ENCODE measurements around the gene HOXA3.

Gene HOXA3

DNA sequence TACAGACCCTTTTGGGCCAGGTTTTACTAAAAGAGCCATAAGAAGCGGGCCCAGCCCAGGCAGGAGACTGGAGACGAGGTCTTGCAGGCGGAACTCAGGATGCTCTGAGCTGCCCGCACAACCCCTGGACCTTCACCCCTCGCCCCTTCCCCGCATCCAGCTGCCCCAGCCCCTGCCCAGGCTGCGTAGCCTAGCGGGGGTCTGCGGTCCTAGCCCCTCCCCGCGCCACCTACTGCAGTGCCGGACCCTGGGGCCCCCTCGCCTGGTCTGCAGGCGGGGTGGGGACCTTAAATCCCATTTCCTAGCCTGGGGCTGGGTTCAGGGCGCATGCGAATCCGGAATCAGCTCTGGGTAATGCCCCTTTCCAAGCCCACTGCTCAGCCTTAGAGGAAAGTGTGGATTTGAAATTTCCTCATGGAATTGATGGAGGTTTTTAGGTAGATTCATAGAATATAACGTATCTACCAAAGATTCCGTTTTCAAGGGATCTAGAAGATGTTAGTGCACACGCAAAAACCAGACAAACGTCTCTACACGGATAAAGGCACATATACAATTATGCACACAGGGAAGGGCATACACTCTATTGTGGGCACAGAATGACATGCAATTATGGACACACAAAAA is 546 bp upstream of the HOXA3 start:
- no peak overlapping the region for H3K27ac ChIP-seq (ENCODE audit: low read length)
- no peaks in the 10 kb centered on the region for H3K4me1 ChIP-seq (ENCODE audit: insufficient read depth, low read length)
- peaks cover 100% of the 10 kb centered on the region for H3K27me3 ChIP-seq (ENCODE audit: insufficient read depth, low read length)
- H3K36me3 ChIP-seq (ENCODE audit: insufficient read depth, low read depth, low read length) = no peaks in the 10 kb centered on the region
- H3K9me3 ChIP-seq (ENCODE audit: insufficient read depth, low read depth, low read length) = peaks cover 21% of the 10 kb centered on the region; the same call in 1 of the 2 replicates
- no peak overlapping the region for H3K9ac ChIP-seq (ENCODE audit: low read depth, low read length)
- H3K4me3 ChIP-seq (ENCODE audit: low read length) = no peak overlapping the region

DNA sequence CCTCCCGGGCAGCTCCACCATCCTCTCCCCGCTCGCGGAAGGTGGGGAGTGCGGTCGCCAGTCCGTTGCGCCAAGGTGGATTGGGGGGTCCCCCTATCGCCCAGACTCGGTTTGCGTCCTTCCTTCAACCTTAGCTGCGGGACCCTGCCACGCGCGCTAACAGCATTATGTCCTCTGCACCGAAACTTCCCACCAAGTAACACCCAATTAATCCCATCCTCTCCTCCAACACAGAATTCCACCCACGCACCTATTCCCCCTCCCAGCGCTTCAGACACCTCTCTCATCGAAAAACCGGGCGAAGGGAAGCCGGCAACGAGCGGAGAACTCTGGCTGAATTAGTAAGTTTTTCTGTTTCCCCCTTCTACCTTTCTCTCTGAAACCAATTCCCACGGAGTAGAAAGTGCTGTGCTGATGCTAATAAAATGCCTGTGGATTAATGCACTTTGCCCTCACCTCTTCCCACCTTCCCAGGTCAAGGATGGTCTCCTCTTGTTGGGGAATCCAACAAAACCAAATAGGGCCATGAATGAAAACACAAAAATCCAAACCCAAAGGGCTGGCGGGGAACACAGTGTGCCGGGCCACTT is 947 bp downstream of the HOXA3 start:
- Histone ChIP-seq H3K4me1 (ENCODE audit: insufficient read depth, low read length) (no peaks in the 10 kb centered on the region), H3K9ac (ENCODE audit: low read depth, low read length) (no peak overlapping the region), H3K9me3 (ENCODE audit: insufficient read depth, low read depth, low read length) (peaks cover 19% of the 10 kb centered on the region; the same call in 1 of the 2 replicates), H3K27me3 (ENCODE audit: insufficient read depth, low read length) (peaks cover 100% of the 10 kb centered on the region), H3K36me3 (ENCODE audit: insufficient read depth, low read depth, low read length) (no peaks in the 10 kb centered on the region), H3K27ac (ENCODE audit: low read length) (no peak overlapping the region), H3K4me3 (ENCODE audit: low read length) (peak overlapping the region; percentile 29; the same call in 1 of the 2 replicates)

DNA sequence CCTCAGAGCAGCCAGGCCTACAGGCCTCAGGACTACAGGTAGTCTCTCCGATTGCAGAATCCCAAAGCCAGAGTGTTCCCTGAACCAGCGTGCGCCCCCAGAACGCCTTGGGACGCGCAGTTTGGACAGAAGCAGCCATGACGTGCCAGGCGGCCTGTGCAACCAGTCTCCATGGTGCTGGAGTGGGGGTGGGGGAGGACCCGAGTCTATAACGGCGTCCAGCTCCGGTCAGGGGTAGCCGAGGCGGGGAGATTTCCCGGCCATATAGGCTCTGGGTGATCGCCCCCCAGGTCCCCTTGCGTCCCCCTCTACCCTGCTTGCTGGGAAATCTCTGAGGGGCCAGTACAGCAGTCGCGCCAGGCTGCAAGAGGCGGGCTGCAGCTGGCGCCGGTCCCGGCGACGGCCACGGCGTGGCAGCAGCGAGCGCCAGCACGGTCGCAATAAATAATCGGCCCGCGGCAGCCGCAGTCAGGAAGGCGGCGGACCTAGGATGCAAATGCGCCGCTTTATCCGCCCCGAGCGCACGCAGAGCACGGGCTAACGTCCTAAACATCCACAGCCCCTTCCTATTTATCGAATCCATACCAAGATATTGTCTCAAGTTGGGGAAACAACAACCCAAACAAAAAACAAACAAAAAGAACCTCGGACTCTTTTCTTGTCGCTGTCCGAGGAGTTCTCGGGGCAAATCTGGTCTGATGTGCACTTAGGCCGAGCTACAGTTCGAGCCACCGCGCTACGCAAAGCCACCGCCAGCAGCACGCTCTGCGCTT is 1.6 kb downstream of the HOXA3 start:
- peak overlapping the region; percentile 29; the same call in 1 of the 2 replicates for H3K4me3 ChIP-seq (ENCODE audit: low read length)
- peaks cover 100% of the 10 kb centered on the region for H3K27me3 ChIP-seq (ENCODE audit: insufficient read depth, low read length)
- no peak overlapping the region for H3K27ac ChIP-seq (ENCODE audit: low read length)

DNA sequence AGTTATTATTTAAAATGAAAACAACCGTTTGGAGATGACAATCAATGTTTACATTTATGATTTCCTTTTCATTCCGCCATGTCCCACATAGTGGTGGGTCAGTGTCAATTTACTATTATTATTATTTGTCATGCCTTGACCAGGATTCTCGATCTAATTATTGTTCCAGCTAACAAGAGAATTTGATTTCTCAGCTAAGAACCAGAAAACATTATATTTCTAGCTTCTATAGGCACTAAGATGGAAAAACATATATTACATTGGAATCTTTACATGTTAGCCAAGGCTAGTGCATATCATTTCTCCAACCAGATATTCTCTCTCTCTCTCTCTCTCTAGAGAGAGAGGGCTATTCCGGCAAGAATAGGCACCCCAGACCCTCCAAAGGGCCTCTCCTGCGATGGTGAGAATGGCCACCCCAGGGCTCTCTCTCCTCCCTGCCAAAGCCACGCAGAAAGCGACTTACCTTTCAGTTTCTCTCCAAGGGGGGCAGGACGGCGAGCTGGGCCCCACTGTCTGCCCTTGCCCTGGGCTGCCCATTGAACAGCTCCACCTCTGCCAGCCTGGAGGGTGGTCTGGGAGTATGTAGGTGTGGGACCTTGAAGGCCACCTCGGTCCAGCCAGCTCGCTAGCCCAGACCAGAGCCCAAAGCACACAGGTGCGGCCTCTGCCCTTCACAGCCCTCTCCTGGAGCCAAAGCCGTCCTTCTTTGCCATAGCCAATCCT is 2.4 kb downstream of the HOXA3 start:
- peaks cover 100% of the 10 kb centered on the region for H3K27me3 ChIP-seq (ENCODE audit: insufficient read depth, low read length)
- H3K4me3 ChIP-seq (ENCODE audit: low read length) = no peak overlapping the region
- no peaks in the 10 kb centered on the region for H3K36me3 ChIP-seq (ENCODE audit: insufficient read depth, low read depth, low read length)
- no peaks in the 10 kb centered on the region for H3K4me1 ChIP-seq (ENCODE audit: insufficient read depth, low read length)
- H3K9me3 ChIP-seq (ENCODE audit: insufficient read depth, low read depth, low read length) = peaks cover 17% of the 10 kb centered on the region; the same call in 1 of the 2 replicates
- no peak overlapping the region for H3K9ac ChIP-seq (ENCODE audit: low read depth, low read length)
- H3K27ac ChIP-seq (ENCODE audit: low read length) = no peak overlapping the region

More for the DNA sequence above, 1.6 kb downstream of the HOXA3 start:
- Histone ChIP-seq H3K36me3 (ENCODE audit: insufficient read depth, low read depth, low read length) (no peaks in the 10 kb centered on the region), H3K9me3 (ENCODE audit: insufficient read depth, low read depth, low read length) (peaks cover 20% of the 10 kb centered on the region; the same call in 1 of the 2 replicates), H3K9ac (ENCODE audit: low read depth, low read length) (no peak overlapping the region), H3K4me1 (ENCODE audit: insufficient read depth, low read length) (no peaks in the 10 kb centered on the region)

DNA sequence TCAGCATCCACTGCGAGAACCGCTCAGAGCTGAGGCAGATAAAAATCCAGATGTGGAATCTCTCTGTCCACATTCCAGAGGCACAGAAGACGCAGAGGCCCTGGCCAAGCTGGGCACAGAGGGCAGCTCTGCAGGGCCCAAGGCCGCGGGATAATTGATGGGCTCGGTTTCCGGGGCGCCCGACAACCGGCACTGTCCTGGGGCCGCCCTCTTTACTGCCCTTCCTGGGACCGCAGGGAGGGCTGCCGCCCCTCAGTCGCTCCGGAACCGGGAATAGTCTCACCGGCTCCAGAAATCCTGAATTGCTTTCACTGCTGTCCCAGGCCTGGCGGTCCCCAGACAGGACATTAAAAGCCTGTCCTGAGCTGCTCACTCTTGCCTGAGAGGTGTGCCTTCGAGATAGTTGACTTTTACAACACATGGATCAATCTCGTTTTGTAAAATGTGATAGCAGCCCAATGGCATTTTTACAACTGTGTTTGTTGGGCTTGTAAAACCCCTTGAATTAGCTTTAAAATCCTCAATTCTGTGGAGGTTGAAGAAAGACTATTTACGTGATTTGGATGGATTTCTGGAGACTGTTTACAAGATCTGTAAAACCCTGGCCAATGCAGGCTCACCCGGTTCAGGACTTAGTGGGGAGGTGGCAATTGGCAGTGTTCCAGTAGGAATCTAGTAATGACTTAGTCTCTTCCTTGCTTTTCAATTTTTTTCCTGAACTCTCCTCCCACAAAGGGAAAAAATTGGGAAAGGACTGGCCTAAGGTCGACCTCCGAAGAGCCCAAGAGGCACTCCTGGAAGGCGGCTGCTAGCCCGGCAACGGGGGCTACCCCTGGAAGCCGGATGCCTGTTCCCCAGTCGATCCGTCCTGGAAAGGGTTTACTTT is 3.4 kb downstream of the HOXA3 start:
- peaks cover 12% of the 10 kb centered on the region; the same call in 1 of the 2 replicates for H3K9me3 ChIP-seq (ENCODE audit: insufficient read depth, low read depth, low read length)
- no peaks in the 10 kb centered on the region for H3K36me3 ChIP-seq (ENCODE audit: insufficient read depth, low read depth, low read length)
- no peak overlapping the region for H3K9ac ChIP-seq (ENCODE audit: low read depth, low read length)
- no peaks in the 10 kb centered on the region for H3K4me1 ChIP-seq (ENCODE audit: insufficient read depth, low read length)
- peaks cover 100% of the 10 kb centered on the region for H3K27me3 ChIP-seq (ENCODE audit: insufficient read depth, low read length)
- no peak overlapping the region for H3K27ac ChIP-seq (ENCODE audit: low read length)
- no peak overlapping the region for H3K4me3 ChIP-seq (ENCODE audit: low read length)

DNA sequence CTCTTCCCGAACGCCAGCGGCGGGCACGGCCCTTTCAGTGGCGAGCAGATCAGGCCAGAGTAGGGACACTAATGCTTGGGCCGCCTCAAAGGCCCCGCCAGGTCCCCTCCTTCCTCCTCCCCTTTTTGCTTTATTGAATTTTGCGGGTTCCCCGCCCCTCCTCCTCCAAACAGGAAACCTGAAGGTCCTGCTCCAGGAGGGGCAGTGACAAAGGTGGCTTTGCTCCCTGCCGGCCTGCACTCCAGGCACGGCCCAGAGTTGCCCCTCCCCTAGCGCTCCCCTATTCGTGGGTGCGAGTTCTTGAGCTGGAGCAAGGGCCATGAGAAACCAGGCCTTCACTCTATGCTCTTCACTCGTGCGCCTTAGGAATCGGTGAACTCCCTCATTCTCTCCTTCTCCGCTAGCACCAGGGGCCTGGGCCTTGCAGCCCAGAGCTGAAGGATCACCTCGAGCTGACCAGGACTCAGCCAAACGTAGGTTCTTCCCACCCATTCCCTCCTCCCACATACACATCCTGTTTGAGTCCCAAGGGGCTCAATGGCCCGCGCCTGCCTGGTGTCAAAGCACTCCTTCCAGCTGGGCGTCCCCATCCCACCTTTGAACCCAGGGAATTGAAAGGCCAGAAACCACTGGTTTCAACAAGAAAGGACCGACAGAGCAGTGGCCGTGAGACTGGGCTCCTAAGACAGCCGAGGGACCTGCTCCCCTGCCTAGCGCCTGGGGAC is 4.2 kb downstream of the HOXA3 start:
- Histone ChIP-seq H3K4me3 (ENCODE audit: low read length) (no peak overlapping the region), H3K9me3 (ENCODE audit: insufficient read depth, low read depth, low read length) (peaks cover 9% of the 10 kb centered on the region; the same call in 1 of the 2 replicates), H3K27ac (ENCODE audit: low read length) (no peak overlapping the region), H3K9ac (ENCODE audit: low read depth, low read length) (no peak overlapping the region), H3K4me1 (ENCODE audit: insufficient read depth, low read length) (no peaks in the 10 kb centered on the region), H3K36me3 (ENCODE audit: insufficient read depth, low read depth, low read length) (no peaks in the 10 kb centered on the region), H3K27me3 (ENCODE audit: insufficient read depth, low read length) (peaks cover 100% of the 10 kb centered on the region)

DNA sequence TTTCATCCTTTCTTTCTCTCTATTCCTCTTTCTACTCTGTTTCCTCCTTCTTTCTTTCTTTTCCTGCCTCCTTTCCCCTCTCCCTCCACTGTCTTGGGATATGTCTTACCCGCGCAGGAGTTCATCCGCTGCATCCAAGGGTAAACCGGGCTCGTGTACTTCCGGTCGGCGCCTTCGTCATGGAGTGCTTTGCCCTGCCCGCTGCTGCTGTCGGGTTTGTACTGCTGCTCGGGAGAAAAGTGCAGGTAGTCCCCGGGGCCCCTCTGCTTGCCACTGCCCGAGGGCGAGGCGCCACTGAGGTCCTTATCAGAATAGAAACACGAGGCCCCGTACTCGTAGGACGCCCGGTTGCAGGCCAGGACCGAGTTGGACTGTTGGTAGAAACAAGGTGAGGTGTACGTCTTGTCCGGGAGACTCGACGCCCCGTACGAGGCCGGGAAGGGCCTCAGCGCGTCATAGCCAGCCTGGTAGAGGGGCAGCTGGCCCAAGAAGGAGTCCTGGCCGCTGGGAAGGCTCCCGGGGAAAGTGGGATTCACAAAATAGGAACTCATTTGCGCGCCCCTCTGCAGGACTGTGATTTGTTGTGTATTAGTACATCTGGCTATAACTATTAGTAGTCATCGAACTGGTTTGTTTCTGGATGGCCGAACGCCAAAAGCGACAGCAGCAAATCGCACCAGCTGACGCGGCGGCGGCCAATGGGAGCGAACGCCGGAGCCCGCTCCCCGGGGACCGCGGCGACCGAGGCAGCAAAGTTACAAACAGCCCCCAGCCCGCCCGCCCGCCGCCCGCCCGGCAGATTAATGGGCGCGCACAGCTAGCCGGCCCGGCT is 5.0 kb downstream of the HOXA3 start, which contains the start of gene HOXA6:
TSS of gene HOXA6 (minus strand) at position 576 of the 832 bp plus-strand sequence. CDS start at position 551, 25 bp downstream.
- no peaks in the 10 kb centered on the region for H3K4me1 ChIP-seq (ENCODE audit: insufficient read depth, low read length)
- H3K4me3 ChIP-seq (ENCODE audit: low read length) = no peak within 1 kb of the TSS
- no peak within 1 kb of the TSS for H3K27ac ChIP-seq (ENCODE audit: low read length)

DNA sequence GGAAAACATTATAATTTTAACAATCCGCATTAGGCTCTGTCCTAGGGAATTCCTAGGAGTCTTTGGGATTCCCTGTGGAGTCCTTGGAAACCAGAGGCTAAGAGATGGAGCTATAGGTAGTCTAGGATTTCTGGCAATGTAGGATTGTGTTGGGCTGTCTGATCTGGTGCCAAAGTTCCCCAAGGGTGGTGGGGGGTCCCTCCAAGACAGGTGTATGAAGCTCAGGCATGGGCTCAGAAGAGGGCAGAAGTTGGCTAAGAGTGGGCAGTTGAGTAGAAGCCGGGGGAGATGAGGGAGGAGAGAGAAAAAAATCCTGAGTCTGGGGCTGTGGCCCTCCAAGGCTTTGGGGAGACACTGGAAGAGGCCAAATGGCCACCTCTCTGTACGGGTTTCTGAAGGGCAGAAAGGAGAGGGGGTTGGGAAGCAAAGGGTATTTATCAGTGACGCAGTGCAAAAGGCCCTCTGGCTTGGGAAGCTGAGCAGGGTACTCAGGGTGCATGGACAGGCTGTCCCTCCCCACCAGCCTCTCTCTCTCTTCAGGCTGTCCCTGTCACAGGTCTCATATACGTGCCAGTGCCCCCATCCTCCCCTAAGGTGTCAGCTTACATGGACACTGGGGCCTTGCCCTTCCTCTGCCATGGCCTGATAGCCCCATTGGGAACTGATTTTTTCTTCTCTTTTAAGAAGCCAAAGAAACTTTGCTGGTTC is 5.7 kb downstream of the HOXA3 start:
- H3K27me3 ChIP-seq (ENCODE audit: insufficient read depth, low read length) = peaks cover 100% of the 10 kb centered on the region
- H3K27ac ChIP-seq (ENCODE audit: low read length) = no peak overlapping the region
- H3K9me3 ChIP-seq (ENCODE audit: insufficient read depth, low read depth, low read length) = peaks cover 11% of the 10 kb centered on the region; the same call in 1 of the 2 replicates
- H3K4me1 ChIP-seq (ENCODE audit: insufficient read depth, low read length) = no peaks in the 10 kb centered on the region
- H3K4me3 ChIP-seq (ENCODE audit: low read length) = no peak overlapping the region
- H3K9ac ChIP-seq (ENCODE audit: low read depth, low read length) = no peak overlapping the region
- H3K36me3 ChIP-seq (ENCODE audit: insufficient read depth, low read depth, low read length) = no peaks in the 10 kb centered on the region

More for the DNA sequence above, 5.0 kb downstream of the HOXA3 start, which contains the start of gene HOXA6:
- Histone ChIP-seq H3K27me3 (ENCODE audit: insufficient read depth, low read length) (peaks cover 100% of the 10 kb centered on the region), H3K9me3 (ENCODE audit: insufficient read depth, low read depth, low read length) (peaks cover 9% of the 10 kb centered on the region; the same call in 1 of the 2 replicates), H3K9ac (ENCODE audit: low read depth, low read length) (no peak within 1 kb of the TSS), H3K36me3 (ENCODE audit: insufficient read depth, low read depth, low read length) (no peaks in the 10 kb centered on the region)

DNA sequence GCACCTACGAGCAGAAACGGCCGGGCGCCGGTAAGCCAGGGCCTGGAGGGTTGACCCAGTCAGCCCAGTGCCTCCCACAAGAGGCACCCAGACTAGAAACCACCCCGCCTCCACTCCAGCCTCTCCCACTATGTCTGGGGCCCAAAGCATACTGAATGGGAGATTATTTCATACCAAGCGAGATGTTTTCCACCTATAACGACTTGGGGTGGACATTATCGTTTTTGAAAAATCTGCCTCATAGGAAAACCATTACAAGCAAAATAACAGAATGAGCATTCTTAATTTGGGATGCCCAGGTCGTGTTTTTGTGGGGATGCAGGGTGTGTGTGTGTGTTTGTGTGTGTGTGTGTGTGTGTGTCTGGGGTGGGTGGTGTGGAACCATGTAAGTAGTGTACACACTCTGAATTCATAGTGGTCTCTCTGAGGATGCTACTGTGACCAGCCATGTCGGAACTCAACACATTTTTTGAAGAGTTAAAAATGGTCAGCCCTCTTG is 6.4 kb downstream of the HOXA3 start:
- H3K4me3 ChIP-seq (ENCODE audit: low read length) = no peak overlapping the region
- H3K27ac ChIP-seq (ENCODE audit: low read length) = no peak overlapping the region
- H3K9me3 ChIP-seq (ENCODE audit: insufficient read depth, low read depth, low read length) = peaks cover 14% of the 10 kb centered on the region; the same call in 1 of the 2 replicates
- no peaks in the 10 kb centered on the region for H3K4me1 ChIP-seq (ENCODE audit: insufficient read depth, low read length)
- H3K36me3 ChIP-seq (ENCODE audit: insufficient read depth, low read depth, low read length) = no peaks in the 10 kb centered on the region
- no peak overlapping the region for H3K9ac ChIP-seq (ENCODE audit: low read depth, low read length)
- peaks cover 100% of the 10 kb centered on the region for H3K27me3 ChIP-seq (ENCODE audit: insufficient read depth, low read length)
